Measurements from ENCODE around the gene WDR1.
A peak's percentile ranks its signal among the peaks of the same experiment; 100 is the strongest.

Gene WDR1

DNA sequence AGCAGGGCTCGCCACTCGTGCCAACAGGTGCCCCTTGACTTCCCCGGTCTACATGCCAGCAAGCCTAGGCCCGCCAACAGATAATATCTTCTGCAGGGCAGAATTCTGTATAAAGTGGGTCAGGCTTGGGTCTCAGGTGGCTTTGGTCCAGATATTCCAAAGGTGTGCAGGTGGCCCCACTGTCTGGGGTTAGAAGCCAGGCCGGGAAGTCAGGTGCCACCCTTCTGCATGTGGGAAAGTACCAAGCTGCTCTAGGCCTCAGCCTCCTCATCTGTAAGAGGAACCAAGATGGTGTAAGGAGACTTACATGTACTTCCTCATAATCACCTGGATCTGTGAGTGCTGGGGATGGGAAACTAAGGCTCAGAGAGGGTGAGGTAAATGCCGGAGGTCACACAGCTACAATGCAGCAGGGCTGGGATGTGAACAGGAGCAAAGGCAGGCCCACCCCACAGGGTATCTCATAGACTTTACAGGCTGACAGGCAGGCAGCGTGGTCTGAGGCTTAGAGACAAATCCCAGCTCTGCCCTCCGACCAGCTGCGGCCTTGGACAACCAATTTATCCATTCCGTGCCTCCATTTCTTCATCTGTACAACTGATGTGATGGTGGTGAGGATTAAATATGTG lies 35.9 kb downstream of the WDR1 start:
- in situ Hi-C loops (cut with MboI; ENCODE audit: low pct_unique_long_range_greater_than_20kb, low sequenced_read_pairs) = no loop called here
- no peak for DNase-seq

DNA sequence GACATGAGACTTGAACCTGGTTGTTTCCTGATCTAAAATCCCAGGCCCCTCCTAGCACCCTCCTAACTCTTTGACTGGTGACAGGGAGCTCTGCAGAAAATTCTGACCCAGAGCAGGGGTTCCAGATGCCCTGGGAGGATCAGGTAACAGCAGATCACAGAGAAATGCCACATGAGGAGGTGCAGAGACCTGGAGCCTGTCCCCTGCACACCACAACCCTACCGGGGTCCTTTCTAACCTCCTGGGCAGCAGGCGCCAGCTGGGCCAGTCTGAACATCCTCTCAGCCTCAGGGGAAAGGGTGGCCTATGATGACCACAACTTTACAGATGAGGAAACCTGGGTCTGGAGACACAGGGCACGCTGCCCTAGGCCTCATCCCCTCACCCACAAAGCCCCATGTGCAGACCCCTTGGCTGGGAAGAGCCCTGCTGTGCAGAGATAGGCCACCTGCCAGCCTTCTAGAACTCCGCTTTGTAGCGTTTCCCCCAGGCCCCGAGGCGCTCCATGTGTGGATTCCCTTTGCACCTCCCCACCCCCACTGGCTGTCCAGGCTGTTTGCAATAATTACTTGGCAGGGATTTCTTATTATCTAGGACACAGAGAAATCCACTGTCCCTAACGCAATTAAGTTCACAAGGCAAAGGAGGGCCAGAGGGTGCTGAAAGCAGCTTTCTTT lies 36.5 kb downstream of the WDR1 start:
- no peak for DNase-seq
- in situ Hi-C loops (cut with MboI; ENCODE audit: low pct_unique_long_range_greater_than_20kb, low sequenced_read_pairs) = no loop called here

DNA sequence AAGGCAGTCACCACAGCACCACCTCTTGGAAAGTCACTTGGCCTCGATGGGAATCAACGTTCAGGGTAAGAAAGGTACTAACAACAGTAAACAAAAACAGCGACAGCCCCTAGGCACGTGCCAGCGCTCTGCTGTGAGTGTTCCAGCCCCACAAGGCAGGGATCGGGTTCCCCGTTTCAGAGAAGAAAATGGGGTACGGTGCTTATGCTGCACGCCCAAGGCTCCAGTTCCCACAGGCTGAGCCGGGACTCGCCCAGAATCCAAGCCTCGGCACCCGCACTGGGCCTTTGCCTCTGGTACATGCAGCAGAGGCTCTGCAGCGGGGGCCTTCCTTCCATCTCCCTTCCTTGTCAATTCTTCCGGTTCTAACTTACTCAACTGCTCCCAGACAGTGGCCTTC lies 37.3 kb downstream of the WDR1 start:
- no peak for DNase-seq
- in situ Hi-C loops (cut with MboI; ENCODE audit: low pct_unique_long_range_greater_than_20kb, low sequenced_read_pairs) = no loop called here

DNA sequence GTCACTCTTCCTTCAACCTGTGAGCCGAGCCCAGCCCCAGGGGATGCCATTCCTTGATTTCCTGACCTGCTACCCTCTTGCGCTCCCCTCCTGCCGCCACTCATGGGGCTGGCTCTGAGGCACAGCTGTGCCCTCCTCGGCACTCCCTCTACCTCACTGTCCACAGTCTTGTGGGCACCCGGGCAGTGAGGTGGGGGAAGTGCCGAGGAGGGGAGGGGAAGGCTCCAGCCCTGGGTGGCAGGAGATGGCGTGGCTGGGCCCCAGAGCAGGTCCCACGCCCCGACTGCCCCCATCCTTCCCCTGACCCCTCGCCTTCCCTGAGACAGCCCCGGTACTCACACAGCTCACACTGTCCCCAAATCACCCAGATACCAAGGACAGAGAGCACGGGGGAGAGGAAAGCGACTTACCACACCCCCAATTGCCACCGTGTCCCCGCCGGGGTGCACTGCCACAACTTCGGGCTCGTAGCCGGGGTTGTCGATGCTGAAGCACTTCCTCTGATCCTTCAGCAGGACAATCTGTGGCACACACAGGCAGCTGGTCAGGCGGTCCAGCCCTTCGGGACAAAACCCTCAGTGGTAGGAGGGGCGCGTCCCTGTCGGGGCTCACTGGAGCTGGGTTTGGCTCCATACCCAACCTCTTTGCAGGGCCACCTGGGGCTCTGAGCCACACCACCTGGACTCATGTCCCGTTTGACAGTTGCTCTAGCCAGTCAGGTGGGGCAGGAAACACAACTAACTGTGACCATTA lies 37.9 kb downstream of the WDR1 start:
- in situ Hi-C loops (cut with MboI; ENCODE audit: low pct_unique_long_range_greater_than_20kb, low sequenced_read_pairs) = no loop called here
- DNase-seq = no peak

DNA sequence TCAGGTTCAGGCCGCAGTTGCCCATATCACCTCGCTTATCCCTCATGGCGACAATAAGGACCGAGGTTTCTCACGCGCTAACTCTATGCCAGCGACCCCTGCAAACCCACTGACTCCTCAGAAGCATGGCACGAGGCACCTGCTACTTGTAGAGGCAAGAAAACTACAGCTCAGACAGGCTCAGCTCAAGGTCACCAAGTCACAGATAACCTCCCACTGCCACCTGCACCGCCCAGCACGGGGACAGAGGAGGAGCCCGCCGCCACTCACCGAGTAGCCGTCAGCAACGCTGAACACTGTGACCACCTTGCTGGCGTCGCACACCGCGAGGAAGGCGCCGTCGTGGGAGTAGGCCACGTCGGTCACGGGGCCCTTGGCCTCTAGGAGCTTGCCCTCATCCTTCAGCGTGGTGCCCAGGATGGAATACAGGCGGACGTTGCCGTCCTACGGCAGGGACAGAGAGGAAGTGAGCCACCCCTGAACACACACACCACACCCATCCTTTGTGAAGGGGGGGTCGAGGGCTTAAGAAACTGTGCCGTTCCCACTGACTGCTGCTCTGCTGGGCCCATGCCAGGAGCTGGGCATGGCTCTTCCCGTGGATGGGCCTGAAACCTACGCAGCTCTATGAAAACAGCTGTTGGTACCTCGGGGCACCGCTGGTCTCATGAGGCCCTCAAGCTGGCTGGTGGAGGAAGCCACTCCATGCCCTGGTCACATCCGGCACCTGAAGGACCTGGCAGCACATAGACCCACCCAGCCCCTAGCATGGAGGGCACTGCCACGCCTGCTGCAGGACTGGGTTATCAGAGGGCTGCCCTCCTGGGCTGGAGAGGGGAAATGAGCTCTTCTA lies 38.9 kb downstream of the WDR1 start:
- no peak for DNase-seq
- in situ Hi-C loops (cut with MboI; ENCODE audit: low pct_unique_long_range_greater_than_20kb, low sequenced_read_pairs) = no loop called here

DNA sequence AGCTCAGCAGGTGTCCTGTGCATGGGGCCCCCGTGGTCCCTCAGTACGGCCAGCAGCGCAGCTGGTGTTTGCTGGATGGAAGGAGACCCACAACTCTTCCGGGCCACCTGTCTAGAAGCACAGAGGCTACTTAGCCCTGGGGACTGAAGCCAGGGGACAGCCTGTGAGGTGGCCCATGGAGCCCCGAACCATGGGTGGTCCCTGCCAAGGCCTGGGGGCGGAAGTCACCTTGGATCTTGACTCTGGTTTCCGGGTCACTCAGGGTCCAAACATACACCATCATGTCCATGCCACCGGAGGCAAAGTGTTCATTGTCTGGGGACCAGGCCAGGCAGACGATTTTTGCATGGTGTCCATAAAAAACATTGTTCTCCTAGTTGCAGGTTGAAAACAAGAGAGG lies 39.5 kb downstream of the WDR1 start:
- in situ Hi-C loops (cut with MboI; ENCODE audit: low pct_unique_long_range_greater_than_20kb, low sequenced_read_pairs) = no loop called here
- DNase-seq = no peak

DNA sequence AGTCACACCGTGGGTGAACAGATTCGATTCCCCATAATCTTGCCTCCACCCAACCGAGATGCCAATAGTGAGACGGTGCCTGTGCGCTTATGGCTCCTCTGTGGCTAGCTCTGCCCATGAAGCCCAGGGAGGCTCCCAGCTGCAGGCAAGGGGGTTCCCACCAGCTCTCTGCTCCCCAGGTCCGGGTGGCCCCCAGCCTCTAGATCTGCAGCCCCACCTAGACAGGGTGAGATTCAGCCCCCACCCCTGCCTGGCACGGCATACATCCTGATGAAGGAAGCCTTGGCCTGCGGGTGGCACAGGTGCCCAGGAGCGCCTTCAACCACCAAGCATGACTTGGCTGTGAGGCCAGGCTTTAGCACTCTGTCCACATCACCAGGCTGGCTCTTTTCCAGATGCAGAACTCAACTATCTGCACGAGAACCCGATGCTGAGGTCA lies 40.6 kb downstream of the WDR1 start:
- in situ Hi-C loops (cut with MboI; ENCODE audit: low pct_unique_long_range_greater_than_20kb, low sequenced_read_pairs) = no loop called here
- no peak for DNase-seq

DNA sequence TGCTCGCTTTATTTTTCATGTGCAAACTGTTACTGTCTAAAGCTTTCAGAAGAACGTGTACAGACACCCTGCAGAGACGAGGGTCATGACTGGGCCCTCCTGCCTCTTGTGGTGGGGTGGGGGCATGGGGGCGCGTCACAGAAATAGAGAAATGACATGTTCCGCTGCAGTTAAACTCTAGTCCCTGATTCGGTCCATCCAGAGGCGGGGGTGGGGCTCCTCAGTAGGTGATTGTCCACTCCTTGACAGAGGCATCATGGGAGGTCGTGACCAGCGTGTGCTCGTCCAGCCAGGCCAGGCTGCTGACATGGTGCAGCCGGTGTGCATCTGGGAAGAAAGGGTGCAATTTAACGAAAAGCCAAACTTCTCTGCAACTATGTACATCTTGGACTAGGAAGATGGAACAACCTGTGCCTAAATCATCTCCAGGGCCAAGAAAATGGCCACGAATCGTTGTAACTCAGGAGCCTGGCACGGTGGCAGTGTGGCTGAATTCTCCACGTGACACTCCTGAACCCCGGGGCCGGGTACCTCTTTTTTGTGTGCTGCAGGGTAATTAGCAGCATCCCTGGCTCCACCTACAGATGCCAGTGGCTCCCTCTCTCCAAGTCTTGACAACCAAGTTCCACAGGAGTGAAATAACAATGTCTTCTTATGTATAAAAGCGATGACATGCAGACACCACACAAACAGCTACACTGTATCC lies 41.3 kb downstream of the WDR1 start:
- in situ Hi-C loops (cut with MboI; ENCODE audit: low pct_unique_long_range_greater_than_20kb, low sequenced_read_pairs) = no loop called here
- no peak for DNase-seq

DNA sequence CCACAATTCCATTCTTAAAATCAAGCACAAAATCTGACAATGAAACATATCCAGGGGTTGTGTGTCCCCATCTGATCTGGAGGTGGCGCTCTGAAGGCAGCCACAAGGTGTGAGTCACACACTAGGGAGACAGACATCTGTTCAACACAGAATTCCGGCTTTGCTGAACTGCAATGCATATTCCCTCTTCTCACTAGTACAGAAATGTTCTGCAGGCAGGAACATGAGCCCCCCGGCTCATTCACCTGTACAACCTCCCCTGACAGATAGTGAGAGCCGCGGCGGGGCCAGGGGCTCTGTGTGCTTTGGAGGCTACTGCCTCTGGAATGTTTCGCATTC lies 41.9 kb downstream of the WDR1 start:
- in situ Hi-C loops (cut with MboI; ENCODE audit: low pct_unique_long_range_greater_than_20kb, low sequenced_read_pairs) = no loop called here
- DNase-seq = peak; percentile 41

DNA sequence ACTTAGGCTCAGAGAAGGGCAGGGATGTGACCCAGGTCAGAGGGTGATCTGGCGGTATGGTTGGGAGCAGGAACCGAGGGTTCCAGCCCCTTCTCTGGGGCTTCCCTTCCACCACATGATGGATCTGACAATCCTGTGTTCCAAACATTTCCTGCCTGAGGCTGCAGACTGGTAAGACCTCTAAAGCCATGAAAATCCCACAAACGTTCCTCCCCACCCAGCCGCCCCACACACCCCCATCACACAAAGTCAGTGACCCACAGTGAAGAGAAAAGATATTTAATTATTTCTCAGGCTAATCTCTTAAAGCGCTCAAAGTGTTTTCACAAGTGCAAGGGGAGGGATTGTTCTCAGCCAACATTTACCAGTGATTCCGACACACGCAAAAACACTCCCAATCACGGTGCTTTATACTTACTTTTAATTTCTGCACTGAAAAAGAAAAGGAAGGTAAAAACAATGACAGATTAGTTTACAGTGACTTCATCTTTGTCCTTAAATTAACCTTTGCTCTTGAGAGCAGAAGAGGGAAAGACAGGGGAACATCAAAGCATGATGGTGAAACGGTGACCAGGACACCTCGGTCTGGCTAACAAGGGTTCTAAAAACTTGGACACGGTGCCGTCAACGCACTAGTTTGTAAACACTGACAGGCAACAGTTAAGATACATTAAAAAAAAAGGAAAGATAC lies 42.4 kb downstream of the WDR1 start:
- DNase-seq = no peak
- in situ Hi-C loops (cut with MboI; ENCODE audit: low pct_unique_long_range_greater_than_20kb, low sequenced_read_pairs) = no loop called here

DNA sequence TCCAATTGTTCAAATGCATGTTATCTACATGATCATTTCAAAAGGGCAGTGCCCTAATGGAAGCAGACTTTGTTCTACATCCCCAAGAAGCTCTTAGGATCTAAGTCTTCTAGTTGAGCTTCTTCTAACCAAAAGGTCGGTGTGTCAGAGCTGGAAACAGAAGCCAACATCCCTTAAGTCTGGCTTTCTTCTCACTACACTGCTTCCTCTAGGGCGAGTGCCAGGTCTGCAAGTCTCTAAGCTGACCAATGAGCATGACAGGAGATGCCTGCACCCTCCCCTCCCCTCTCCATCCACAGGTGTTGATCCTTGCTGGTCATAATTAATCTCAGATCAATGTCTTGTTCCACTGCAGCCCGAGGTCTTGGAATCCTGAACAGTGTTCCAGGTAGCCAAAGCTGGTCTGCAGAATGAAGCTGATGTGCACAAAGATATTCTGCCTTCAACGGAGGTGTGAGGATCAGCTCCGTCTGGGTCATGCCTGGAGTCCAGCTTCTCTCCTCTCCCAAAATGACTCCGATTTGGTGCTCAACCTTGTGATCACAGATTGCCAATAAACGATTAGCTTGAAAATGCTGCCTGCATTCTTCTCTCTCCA lies 44.1 kb downstream of the WDR1 start:
- in situ Hi-C loops (cut with MboI; ENCODE audit: low pct_unique_long_range_greater_than_20kb, low sequenced_read_pairs) = no loop called here
- no peak for DNase-seq

DNA sequence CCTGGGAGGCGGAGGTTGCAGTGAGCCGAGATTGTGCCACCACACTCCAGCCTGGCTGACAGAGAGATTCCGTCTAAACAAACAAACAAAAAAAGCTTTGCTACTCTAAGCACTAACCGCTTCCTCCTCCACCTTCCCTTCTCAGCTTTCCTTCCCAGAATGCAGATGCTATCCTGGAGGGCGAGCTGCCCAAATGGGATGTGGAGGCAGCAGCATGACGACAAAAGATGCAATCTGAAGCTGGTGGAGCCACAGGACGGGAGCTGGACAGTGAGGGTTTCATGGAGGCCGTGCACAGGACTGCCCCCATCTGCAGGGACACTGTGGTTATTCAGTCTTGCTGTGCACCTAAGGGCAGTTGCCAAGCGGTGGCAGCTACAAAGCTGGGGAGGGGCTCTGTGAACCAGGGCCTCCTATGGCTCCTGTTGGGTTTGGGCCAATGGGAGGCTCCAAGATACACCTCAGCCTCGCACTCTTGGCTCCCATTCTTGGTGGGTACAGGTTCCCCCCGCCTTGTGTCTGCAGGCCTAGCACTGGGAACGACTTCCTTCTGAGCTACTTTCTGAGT lies 47.4 kb downstream of the WDR1 start:
- DNase-seq = no peak
- in situ Hi-C loops (cut with MboI; ENCODE audit: low pct_unique_long_range_greater_than_20kb, low sequenced_read_pairs) = no loop called here

DNA sequence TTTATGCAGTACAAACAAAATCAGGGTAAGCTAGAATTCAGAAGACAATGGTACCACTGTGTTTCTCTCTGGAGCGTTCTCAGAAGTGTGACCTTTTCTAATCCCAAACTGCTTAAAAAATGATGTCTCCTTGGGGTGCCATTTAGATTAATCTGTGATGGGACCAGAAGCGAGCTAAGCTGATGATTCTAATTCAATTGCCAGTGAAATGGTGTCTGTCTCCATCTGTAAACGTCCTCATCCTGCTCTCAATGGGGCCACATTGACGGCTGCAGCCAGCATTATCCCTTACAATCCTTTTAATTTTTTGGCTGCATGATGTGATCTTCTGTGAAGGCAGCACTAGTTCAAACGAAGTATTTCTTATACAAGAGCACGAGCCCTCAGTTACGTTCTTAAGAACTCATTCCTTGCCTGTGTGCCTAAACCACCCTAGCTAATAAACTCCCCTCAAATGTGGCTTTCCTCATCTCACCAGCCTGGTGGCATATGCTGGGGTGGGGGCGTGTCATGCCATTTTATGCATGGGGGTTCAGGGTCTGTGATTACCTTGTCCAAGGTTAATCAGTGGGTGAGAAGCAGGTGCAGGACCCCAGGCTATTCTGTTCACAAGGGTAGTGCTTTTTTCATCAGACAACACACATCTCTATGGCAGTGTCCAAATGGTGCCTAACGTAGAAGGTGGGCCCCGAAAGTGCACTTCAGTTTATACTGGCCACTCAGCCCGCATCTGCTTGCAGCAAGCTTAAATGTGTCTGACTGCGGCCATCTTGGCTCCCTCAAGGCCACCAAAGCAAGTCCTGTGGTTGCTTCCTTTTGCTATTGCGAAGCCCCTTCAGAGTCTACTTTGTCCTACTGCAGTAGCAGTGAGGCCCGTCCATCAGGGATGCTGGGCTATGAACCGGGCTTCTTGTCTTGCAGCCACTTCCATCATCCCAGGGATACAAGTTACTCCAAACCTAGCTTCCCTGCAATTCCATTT lies 49.6 kb downstream of the WDR1 start:
- DNase-seq = no peak
- in situ Hi-C loops (cut with MboI; ENCODE audit: low pct_unique_long_range_greater_than_20kb, low sequenced_read_pairs) = no loop called here

DNA sequence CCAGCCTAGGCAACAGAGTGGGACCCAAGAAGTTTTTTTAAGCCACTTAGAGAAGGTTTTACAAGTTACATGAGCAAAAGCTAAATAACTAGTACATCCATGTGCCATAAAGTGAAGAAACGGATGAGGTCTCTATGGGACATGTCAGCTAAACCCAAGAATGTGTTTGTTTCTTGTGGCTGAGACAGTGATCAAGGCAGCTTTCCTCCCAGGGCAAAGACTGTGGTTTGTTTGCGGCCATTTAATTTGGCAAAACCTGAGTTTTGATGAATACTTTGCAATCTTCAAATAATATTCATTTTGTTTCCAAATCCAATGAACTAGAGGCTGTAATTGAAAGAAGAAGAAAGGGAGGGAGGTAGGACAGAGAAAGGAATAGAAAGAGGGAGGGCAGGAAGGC lies 50.4 kb downstream of the WDR1 start:
- DNase-seq = no peak
- in situ Hi-C loops (cut with MboI; ENCODE audit: low pct_unique_long_range_greater_than_20kb, low sequenced_read_pairs) = no loop called here

DNA sequence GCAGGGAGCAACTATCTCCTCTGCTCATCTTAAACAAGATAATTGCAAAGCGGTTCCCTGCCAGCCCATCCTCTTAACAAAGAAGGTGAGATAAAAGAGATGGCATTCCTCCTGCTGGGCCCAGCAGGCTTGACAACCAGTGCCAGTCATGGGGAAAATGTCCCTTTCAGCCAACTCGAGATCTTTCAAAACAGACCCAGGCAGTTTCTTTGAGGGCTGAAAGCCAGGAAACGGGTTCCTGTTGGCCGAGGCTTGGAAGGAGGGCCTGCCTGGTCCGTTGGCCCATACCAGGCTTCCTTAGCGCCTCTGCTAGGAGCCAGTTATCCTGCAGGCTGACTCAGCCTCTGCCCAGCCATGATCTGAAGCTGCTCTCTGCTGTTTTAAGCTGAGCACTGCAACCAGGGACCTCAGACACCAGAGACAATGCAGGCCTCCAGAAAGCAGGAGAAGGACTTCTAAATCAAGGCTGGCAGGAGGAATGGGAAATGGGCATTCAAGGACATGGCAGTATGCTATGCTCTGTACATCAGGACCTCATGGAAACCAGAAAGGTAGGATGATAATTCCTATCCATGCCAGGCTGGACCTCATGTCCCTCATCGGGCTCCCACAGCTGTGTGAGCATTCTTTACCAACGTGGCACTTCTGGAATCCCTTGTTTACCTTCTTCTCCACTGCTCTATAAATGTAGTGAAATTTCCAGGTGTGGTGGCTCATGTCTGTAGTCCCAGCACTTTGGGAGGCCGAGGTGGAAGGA lies 52.9 kb downstream of the WDR1 start:
- peak; percentile 41 for DNase-seq
- in situ Hi-C loops (cut with MboI; ENCODE audit: low pct_unique_long_range_greater_than_20kb, low sequenced_read_pairs) = no loop called here
